Cardiac muscle cell (in vitro differentiated cells and primary cell): ENCODE results near the gene STAMBP. TPM values are rescaled to one million over a fixed set of nuclear protein-coding genes. Genes with fewer than 3 reads are reported as not detected.

Source experiments
- DNase-seq, 2 donors: peaks; one replicate each; pipeline versions ENCODE4 v3.0.0 to v3.0.0-alpha.2; 2010 to 2017; ENCODE audit warnings: low read depth in 1 of 2, low spot score in 1 of 2
- H3K27ac ChIP-seq: fragments of 200-600 bp; sonication (generic); 2 replicates; pipeline ENCODE4 v1.5.1; 2016
- H3K27me3 ChIP-seq: fragments of 200-600 bp; sonication (generic); 2 replicates; pipeline ENCODE4 v1.6.0; 2016; ENCODE audit warnings: control low read depth
- H3K36me3 ChIP-seq: fragments of 200-600 bp; sonication (generic); 2 replicates; pipeline ENCODE4 v1.5.1; 2016; ENCODE audit warnings: control low read depth
- H3K4me1 ChIP-seq: fragments of 200-600 bp; sonication (generic); 2 replicates; pipeline ENCODE4 v1.8.1; 2017; ENCODE audit warnings: low read depth, mild to moderate bottlenecking, mixed run types
- H3K4me3 ChIP-seq: fragments of 200-600 bp; sonication (generic); 2 replicates; pipeline ENCODE4 v1.5.1; 2016; ENCODE audit warnings: mild to moderate bottlenecking
- H3K9me3 ChIP-seq: fragments of 200-600 bp; sonication (generic); 2 replicates; pipeline ENCODE4 v1.5.1; 2017; ENCODE audit warnings: low read depth, mild to moderate bottlenecking, control low read depth
- polyA plus RNA-seq: library from polyadenylated mRNA; unstranded; fragments of >200 nt; fragmentation: Nextera tagmentation; extraction: Ambion mirVana; gene quantifications from 2 replicates; pipeline ENCODE4 v1.2.1, GENCODE V29; 2016
- total RNA-seq: library from RNA; depleted of rRNA; stranded (reverse); fragments of >200 nt; gene quantifications from 2 replicates; pipeline ENCODE4 v1.2.3, GENCODE V29; 2016
- TF ChIP-seq, protein P1 (sequence below): IDR thresholded peaks from 2 replicates; pipeline ENCODE4 v1.5.1; 2012; ENCODE audit warnings: low read depth, mild to moderate bottlenecking, low read length

The STAMBP gene
- total and polyA plus RNA-seq, 2 experiments from 2014 or later, result 31.9 to 49.3 TPM

- H3K27ac ChIP-seq, result no peak overlapping the region
- H3K27me3 ChIP-seq, result no peaks in the 10 kb centered on the region
- TF ChIP-seq, protein P1, sequence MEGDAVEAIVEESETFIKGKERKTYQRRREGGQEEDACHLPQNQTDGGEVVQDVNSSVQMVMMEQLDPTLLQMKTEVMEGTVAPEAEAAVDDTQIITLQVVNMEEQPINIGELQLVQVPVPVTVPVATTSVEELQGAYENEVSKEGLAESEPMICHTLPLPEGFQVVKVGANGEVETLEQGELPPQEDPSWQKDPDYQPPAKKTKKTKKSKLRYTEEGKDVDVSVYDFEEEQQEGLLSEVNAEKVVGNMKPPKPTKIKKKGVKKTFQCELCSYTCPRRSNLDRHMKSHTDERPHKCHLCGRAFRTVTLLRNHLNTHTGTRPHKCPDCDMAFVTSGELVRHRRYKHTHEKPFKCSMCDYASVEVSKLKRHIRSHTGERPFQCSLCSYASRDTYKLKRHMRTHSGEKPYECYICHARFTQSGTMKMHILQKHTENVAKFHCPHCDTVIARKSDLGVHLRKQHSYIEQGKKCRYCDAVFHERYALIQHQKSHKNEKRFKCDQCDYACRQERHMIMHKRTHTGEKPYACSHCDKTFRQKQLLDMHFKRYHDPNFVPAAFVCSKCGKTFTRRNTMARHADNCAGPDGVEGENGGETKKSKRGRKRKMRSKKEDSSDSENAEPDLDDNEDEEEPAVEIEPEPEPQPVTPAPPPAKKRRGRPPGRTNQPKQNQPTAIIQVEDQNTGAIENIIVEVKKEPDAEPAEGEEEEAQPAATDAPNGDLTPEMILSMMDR, result no peak
- H3K4me1 ChIP-seq, result no peaks in the 10 kb centered on the region
- no peaks in the 10 kb centered on the region for H3K9me3 ChIP-seq
- H3K36me3 ChIP-seq, result peaks cover 69% of the 10 kb centered on the region
- no peak overlapping the region for H3K4me3 ChIP-seq
- DNase-seq, result no peak
Observed at GRCh38 chr2:73850009-73850408, 21.2 kb downstream of the STAMBP start.

DNA sequence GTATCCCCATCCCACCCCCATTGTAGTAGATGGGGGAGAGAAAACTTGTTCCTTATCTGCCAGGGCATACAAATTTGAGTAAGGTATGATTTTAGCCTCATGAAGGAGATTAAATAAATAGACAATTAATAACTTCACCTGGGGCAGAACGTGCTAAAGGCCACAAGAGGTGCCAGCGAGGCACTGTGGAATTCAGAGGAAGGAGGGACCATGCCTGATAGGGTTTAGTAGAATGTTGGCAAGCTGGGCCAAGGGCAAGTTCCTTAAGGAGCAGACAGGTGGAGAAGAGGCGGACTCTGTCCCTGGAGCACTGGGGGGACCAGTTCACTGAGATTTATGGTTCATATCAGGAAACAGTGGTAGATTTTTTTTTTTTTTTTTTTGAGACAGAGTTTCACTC lies 22.5 kb downstream of the STAMBP start:
- no peaks in the 10 kb centered on the region for H3K4me1 ChIP-seq
- H3K27ac ChIP-seq, result no peak overlapping the region
- TF ChIP-seq, protein P1, result peak; percentile 16
- no peaks in the 10 kb centered on the region for H3K9me3 ChIP-seq
- H3K36me3 ChIP-seq, result peaks cover 65% of the 10 kb centered on the region
- DNase-seq, result peak in 1 of 2 donors; percentile 13
- no peak overlapping the region for H3K4me3 ChIP-seq
- no peaks in the 10 kb centered on the region for H3K27me3 ChIP-seq

DNA sequence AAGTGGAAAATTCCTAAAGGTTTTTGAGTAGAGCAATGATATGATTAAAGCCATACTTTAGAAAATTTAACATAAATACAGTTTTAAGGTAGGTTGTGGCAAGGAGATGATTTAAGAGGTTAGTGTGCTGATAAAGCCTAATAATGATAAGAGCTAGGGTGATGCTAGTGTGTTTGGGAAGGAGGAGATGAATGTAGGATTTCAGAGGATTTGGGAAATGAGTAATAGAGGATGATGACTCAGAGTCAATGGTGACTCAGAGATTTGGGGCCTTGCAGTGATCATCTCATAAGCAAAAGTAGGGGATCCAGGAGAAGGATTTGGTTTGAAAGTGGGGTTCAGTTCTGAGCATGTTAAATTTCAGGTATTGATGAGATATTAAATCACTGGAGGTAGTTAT lies 23.3 kb downstream of the STAMBP start:
- no peak overlapping the region for H3K27ac ChIP-seq

GRCh38 chr2:73855526-73855925 lies 26.8 kb downstream of the STAMBP start:
- DNase-seq, result no peak
- Histone ChIP-seq H3K4me1 (no peaks in the 10 kb centered on the region), H3K36me3 (peaks cover 52% of the 10 kb centered on the region), H3K9me3 (no peaks in the 10 kb centered on the region), H3K27ac (no peak overlapping the region), H3K4me3 (no peak overlapping the region), H3K27me3 (no peaks in the 10 kb centered on the region)
- TF ChIP-seq, protein P1, result no peak

More for the DNA sequence above, 23.3 kb downstream of the STAMBP start:
- DNase-seq, result peak in 1 of 2 donors; percentile 70
- Histone ChIP-seq H3K27me3 (no peaks in the 10 kb centered on the region), H3K9me3 (no peaks in the 10 kb centered on the region), H3K36me3 (peaks cover 64% of the 10 kb centered on the region), H3K4me3 (no peak overlapping the region), H3K4me1 (no peaks in the 10 kb centered on the region)
- TF ChIP-seq, protein P1, result no peak

DNA sequence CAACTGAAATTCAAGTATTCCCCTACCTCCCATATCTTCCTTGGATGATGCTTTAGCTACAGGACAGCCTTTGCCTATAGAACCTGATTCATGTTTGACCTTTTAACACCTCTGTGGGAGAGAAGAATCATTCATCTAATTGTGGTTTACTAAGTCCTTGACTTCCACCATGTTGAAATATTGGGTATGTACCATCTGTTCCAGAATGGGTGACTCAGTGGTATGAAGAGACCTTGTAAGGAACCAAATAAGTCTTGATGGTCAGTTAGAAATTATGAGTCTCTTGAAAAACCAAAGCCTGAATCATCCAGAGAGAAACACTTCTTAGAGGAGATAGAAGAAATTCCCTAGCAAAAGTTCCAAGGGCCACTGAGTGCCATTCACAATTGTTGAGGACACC lies 27.5 kb downstream of the STAMBP start:
- H3K9me3 ChIP-seq, result no peaks in the 10 kb centered on the region
- TF ChIP-seq, protein P1, result no peak
- DNase-seq, result peak in 1 of 2 donors; percentile 44
- H3K27me3 ChIP-seq, result no peaks in the 10 kb centered on the region
- H3K27ac ChIP-seq, result no peak overlapping the region
- H3K4me3 ChIP-seq, result no peak overlapping the region
- H3K4me1 ChIP-seq, result no peaks in the 10 kb centered on the region
- H3K36me3 ChIP-seq, result peaks cover 52% of the 10 kb centered on the region
